Thyroid gland (tissue), 4 donors: ENCODE results near the gene PLEKHA7. TPM values are rescaled to one million over a fixed set of nuclear protein-coding genes. Genes with fewer than 3 reads are reported as not detected.

Experiments used
- DNase-seq, 2 donors: peaks; one replicate each; pipeline ENCODE4 v3.0.0-alpha.2; 2019
- H3K27ac ChIP-seq, 3 donors: fragments of 200-600 bp; sonication (generic); 1 replicate in 2 of 3; 2 replicates in 1 of 3; pipeline ENCODE4 v1.5.1; 2016 to 2019; ENCODE audit warnings: mild to moderate bottlenecking in 1 of 3, moderate library complexity in 1 of 3
- H3K27me3 ChIP-seq: fragments of 200-600 bp; sonication (generic); one replicate; pipeline ENCODE4 v1.5.1; 2019
- H3K36me3 ChIP-seq, 2 donors: fragments of 200-600 bp; sonication (generic); one replicate each; pipeline ENCODE4 v1.5.1; 2016 to 2019
- H3K4me1 ChIP-seq, 2 donors: fragments of 200-600 bp; sonication (generic); one replicate each; pipeline ENCODE4 v1.5.1; 2017 to 2019
- H3K4me3 ChIP-seq, 3 donors: fragments of 200-600 bp; sonication (generic); replicated peaks in 1 of 3; 1 replicate in 2 of 3; 2 replicates in 1 of 3; pipeline ENCODE4 v1.5.1; 2016; ENCODE audit warnings: mild to moderate bottlenecking in 1 of 3
- H3K9me3 ChIP-seq: fragments of 200-600 bp; sonication (generic); one replicate; pipeline ENCODE4 v1.5.1; 2017
- CTCF ChIP-seq, 6 experiments: fragments of 200-600 bp in 3 of 6; fragments of 450-650 bp in 3 of 6; sonication (generic) in 3 of 6; IDR thresholded peaks; one replicate each; pipeline ENCODE4 v1.5.1; 2016 to 2019; ENCODE audit warnings: antibody characterized with exemption in 6 of 6, mild to moderate bottlenecking in 2 of 6, inconsistent platforms in 1 of 6, moderate library complexity in 1 of 6
- POLR2A ChIP-seq, 2 donors: fragments of 450-650 bp; IDR thresholded peaks; one replicate each; pipeline ENCODE4 v1.6.1; 2017; ENCODE audit warnings: antibody characterized with exemption in 2 of 2, mild to moderate bottlenecking in 2 of 2, moderate library complexity in 1 of 2
- WGBS, 2 donors: methylation state at CpG; one replicate each; pipeline ENCODE4 v1.1.5; 2017; 5-methylcytosine and 5-hydroxymethylcytosine counted together
- intact Hi-C: fragments of 100-400 bp; cut with DNase I; formaldehyde crosslinking; loops from one replicate; pipeline ENCODE4 v1.15.1; 2023
- total RNA-seq, 4 donors: library from RNA; depleted of rRNA; stranded (reverse); fragments of >200 nt; gene quantifications; one replicate each; pipeline ENCODE4 v1.2.3, GENCODE V29; 2016

The PLEKHA7 gene
- total RNA-seq, 4 donors from 2014 or later, result 22.5 to 29.0 (median 23.4) TPM

GRCh38 chr11:17020831-17021230 is 6.6 kb upstream of the PLEKHA7 start:
- Histone ChIP-seq H3K36me3 (no peaks in the 10 kb centered on the region), H3K9me3 (no peaks in the 10 kb centered on the region), H3K4me3 (no peak overlapping the region), H3K4me1 (no peaks in the 10 kb centered on the region), H3K27ac (no peak overlapping the region), H3K27me3 (no peaks in the 10 kb centered on the region)
- intact Hi-C loops, result no loop called here
- TF ChIP-seq POLR2A (IDR thresholded peaks at IDR 0.05) (no peak), CTCF (IDR thresholded peaks at IDR 0.05) (no peak)
- 76 to 87% methylated on average over 1 of the region's 1 CpG for WGBS, 2 donors
- DNase-seq, result no peak

- no peak for TF ChIP-seq CTCF (IDR thresholded peaks at IDR 0.05)
- no peak for TF ChIP-seq POLR2A (IDR thresholded peaks at IDR 0.05)
- H3K4me3 ChIP-seq, result no peak overlapping the region
- H3K9me3 ChIP-seq, result no peaks in the 10 kb centered on the region
- H3K27me3 ChIP-seq, result no peaks in the 10 kb centered on the region
- intact Hi-C loops, result loop anchor here (10.0 kb wide), 2 partner anchors 56 to 74 kb away; partner anchors contain the start of gene RPS13
- no peaks in the 10 kb centered on the region for H3K36me3 ChIP-seq
- WGBS, 2 donors, result 83 to 87% methylated on average over 1 of the region's 1 CpG
- DNase-seq, result no peak
- no peak overlapping the region for H3K27ac ChIP-seq
- no peaks in the 10 kb centered on the region for H3K4me1 ChIP-seq
Measured at GRCh38 chr11:17019232-17019631, 5.0 kb upstream of the PLEKHA7 start.

- H3K27me3 ChIP-seq, result no peaks in the 10 kb centered on the region
- no peak overlapping the region for H3K4me3 ChIP-seq
Measured at GRCh38 chr11:17015627-17016126, 1.5 kb upstream of the PLEKHA7 start.

GRCh38 chr11:17014833-17015626 is 816 bp upstream of the PLEKHA7 start:
- TF ChIP-seq CTCF (IDR thresholded peaks at IDR 0.05) (peak in 5 of 6 experiments; percentile 18 to 51 (median 40)), POLR2A (IDR thresholded peaks at IDR 0.05) (no peak)
- no peaks in the 10 kb centered on the region for H3K27me3 ChIP-seq
- H3K4me3 ChIP-seq, result peak overlapping the region; percentile 28 to 90 (median 49)
- intact Hi-C loops, result loop anchor here (10.0 kb wide), 2 partner anchors 60 to 70 kb away; partner anchors contain the start of gene RPS13
- H3K27ac ChIP-seq, result no peak overlapping the region
- H3K36me3 ChIP-seq, result no peaks in the 10 kb centered on the region
- WGBS, 2 donors, result 18 to 21% methylated on average over 20 to 25 of the region's 25 CpGs
- DNase-seq, result peak; percentile 21 to 26
- H3K9me3 ChIP-seq, result no peaks in the 10 kb centered on the region
- H3K4me1 ChIP-seq, result no peaks in the 10 kb centered on the region

More at GRCh38 chr11:17015627-17016126, 1.5 kb upstream of the PLEKHA7 start:
- DNase-seq, result no peak
- Histone ChIP-seq H3K27ac (no peak overlapping the region), H3K36me3 (no peaks in the 10 kb centered on the region), H3K4me1 (no peaks in the 10 kb centered on the region), H3K9me3 (no peaks in the 10 kb centered on the region)
- 91 to 94% methylated on average over 16 of the region's 16 CpGs for WGBS, 2 donors
- intact Hi-C loops, result loop anchor here (10.0 kb wide), 2 partner anchors 59 to 71 kb away; partner anchors contain the start of gene RPS13
- TF ChIP-seq CTCF (IDR thresholded peaks at IDR 0.05) (no peak), POLR2A (IDR thresholded peaks at IDR 0.05) (no peak)
